Measurements from ENCODE around the gene CHI3L1.

DNA sequence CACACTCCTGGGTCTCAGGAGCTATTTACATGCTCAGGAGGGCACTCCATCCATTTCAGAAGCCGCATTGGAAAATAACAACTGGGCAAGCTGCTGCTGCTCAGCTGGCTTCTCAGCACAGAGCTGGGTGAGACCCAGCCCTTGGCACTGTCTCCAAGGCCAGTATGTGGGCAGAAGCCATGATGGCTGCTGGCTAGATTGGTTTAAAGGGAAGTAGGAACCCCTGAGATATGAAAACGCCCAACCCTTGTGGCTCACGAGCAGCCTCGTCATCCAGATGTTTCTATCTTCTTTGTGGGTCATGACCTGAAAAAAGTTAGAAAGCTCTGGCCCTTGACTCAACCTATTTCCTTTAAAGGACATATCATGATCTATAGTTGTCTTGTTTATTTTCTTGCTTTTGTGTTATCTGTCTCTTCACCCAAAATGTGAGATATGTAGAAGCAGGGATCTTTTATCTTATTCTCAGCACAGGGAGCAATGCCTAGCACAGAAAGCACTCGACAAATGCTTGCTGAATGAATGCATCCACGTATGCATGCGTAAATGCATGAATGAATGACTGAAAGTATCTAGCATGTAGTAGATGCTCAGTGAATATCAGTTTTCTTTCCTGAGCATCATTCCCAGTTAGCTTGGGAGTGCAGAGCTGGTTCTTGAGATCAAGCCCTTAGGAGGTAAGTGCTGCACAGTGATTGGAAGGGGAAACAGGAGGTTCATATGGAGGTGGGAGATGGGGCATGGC, 22.4 kb downstream of the CHI3L1 start:
- TF ChIP-seq TEAD4 (IDR thresholded peaks at IDR 0.05; ENCODE audit: borderline replicate concordance, insufficient read depth) (no peak), TAF1 (IDR thresholded peaks at IDR 0.05; ENCODE audit: borderline replicate concordance, low read depth, low read length) (no peak), RXRA (IDR thresholded peaks at IDR 0.05; ENCODE audit: borderline replicate concordance, low read depth) (no peak), FOXJ3 (CRISPR knock-in tag; IDR thresholded peaks at IDR 0.05) (no peak), NFIC (IDR thresholded peaks at IDR 0.05; ENCODE audit: borderline replicate concordance) (no peak), EP300 (IDR thresholded peaks at IDR 0.05; ENCODE audit: borderline replicate concordance in 1 of 2, low read depth in 1 of 2, low read length in 1 of 2) (no peak), FOSL2 (IDR thresholded peaks at IDR 0.05; ENCODE audit: borderline replicate concordance, low read depth) (no peak), TCF12 (IDR thresholded peaks at IDR 0.05) (no peak), EZH2phosphoT487 (IDR thresholded peaks at IDR 0.05; ENCODE audit: borderline replicate concordance, low read depth) (no peak), RFX5 (IDR thresholded peaks at IDR 0.05; ENCODE audit: low read length) (no peak)
- TF ChIP-seq, protein P1, sequence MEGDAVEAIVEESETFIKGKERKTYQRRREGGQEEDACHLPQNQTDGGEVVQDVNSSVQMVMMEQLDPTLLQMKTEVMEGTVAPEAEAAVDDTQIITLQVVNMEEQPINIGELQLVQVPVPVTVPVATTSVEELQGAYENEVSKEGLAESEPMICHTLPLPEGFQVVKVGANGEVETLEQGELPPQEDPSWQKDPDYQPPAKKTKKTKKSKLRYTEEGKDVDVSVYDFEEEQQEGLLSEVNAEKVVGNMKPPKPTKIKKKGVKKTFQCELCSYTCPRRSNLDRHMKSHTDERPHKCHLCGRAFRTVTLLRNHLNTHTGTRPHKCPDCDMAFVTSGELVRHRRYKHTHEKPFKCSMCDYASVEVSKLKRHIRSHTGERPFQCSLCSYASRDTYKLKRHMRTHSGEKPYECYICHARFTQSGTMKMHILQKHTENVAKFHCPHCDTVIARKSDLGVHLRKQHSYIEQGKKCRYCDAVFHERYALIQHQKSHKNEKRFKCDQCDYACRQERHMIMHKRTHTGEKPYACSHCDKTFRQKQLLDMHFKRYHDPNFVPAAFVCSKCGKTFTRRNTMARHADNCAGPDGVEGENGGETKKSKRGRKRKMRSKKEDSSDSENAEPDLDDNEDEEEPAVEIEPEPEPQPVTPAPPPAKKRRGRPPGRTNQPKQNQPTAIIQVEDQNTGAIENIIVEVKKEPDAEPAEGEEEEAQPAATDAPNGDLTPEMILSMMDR (IDR thresholded peaks at IDR 0.05) = no peak
- TF ChIP-seq, protein P2, sequence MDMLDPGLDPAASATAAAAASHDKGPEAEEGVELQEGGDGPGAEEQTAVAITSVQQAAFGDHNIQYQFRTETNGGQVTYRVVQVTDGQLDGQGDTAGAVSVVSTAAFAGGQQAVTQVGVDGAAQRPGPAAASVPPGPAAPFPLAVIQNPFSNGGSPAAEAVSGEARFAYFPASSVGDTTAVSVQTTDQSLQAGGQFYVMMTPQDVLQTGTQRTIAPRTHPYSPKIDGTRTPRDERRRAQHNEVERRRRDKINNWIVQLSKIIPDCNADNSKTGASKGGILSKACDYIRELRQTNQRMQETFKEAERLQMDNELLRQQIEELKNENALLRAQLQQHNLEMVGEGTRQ (IDR thresholded peaks at IDR 0.05; ENCODE audit: borderline replicate concordance, low read depth, low read length) = no peak
- TF ChIP-seq, protein P3, sequence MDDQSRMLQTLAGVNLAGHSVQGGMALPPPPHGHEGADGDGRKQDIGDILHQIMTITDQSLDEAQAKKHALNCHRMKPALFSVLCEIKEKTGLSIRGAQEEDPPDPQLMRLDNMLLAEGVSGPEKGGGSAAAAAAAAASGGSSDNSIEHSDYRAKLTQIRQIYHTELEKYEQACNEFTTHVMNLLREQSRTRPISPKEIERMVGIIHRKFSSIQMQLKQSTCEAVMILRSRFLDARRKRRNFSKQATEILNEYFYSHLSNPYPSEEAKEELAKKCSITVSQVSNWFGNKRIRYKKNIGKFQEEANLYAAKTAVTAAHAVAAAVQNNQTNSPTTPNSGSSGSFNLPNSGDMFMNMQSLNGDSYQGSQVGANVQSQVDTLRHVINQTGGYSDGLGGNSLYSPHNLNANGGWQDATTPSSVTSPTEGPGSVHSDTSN (IDR thresholded peaks at IDR 0.05) = no peak

All from SK-N-SH (cell line).